Endodermal cell (in vitro differentiated cells): ENCODE results near the gene IFI16. TPM values are rescaled to one million over a fixed set of nuclear protein-coding genes. Genes with fewer than 3 reads are reported as not detected.
"Not testable (repeated sequence)": the region's sequence is repeated elsewhere in the genome, so short reads cannot be mapped to it uniquely, and the experiment has no call there.

Experiments
- DNase-seq: peaks from one replicate; pipeline ENCODE4 v3.0.0-alpha.2; 2017
- H3K27ac ChIP-seq: 2 replicates; pipeline ENCODE4 v1.5.1; 2013; ENCODE audit warnings: mild to moderate bottlenecking, low read depth, low read length, moderate library complexity
- H3K27me3 ChIP-seq: 2 replicates; pipeline ENCODE4 v1.6.1; 2013; ENCODE audit warnings: mild to moderate bottlenecking, low read length, moderate library complexity; ENCODE audit not compliant: insufficient read depth, control insufficient read depth, poor library complexity, severe bottlenecking
- H3K36me3 ChIP-seq: 2 replicates; pipeline ENCODE4 v1.7.0; 2013; ENCODE audit warnings: mild to moderate bottlenecking, low read length, moderate library complexity; ENCODE audit not compliant: control insufficient read depth, insufficient read depth
- H3K4me1 ChIP-seq: one replicate; pipeline ENCODE4 v1.7.0; 2013; ENCODE audit warnings: low read length; ENCODE audit not compliant: control insufficient read depth, insufficient read depth
- H3K4me3 ChIP-seq: 2 replicates; pipeline ENCODE4 v1.5.1; 2013; ENCODE audit warnings: mild to moderate bottlenecking, low read length, moderate library complexity
- H3K9ac ChIP-seq: 2 replicates; pipeline ENCODE4 v1.6.1; 2013; ENCODE audit warnings: mild to moderate bottlenecking, low read length, moderate library complexity; ENCODE audit not compliant: poor library complexity, severe bottlenecking; ENCODE audit errors: extremely low read depth
- H3K9me3 ChIP-seq: 2 replicates; pipeline ENCODE4 v1.6.1; 2013; ENCODE audit warnings: mild to moderate bottlenecking, low read length, moderate library complexity; ENCODE audit not compliant: control insufficient read depth
- H3K27ac Mint-ChIP-seq: 2 replicates; pipeline ENCODE4 v1.8.0; 2020; ENCODE audit warnings: mixed read lengths
- H3K27me3 Mint-ChIP-seq: 2 replicates; pipeline ENCODE4 v1.8.0; 2021; ENCODE audit warnings: mild to moderate bottlenecking, mixed read lengths; ENCODE audit not compliant: insufficient read depth
- H3K36me3 Mint-ChIP-seq: 2 replicates; pipeline ENCODE4 v1.8.0; 2020; ENCODE audit warnings: low read depth, mixed read lengths
- H3K4me1 Mint-ChIP-seq: 2 replicates; pipeline ENCODE4 v1.8.0; 2020; ENCODE audit warnings: mixed read lengths
- H3K4me3 Mint-ChIP-seq: 2 replicates; pipeline ENCODE4 v1.8.0; 2020; ENCODE audit warnings: mild to moderate bottlenecking, moderate library complexity, mixed read lengths
- H3K9me3 Mint-ChIP-seq: 2 replicates; pipeline ENCODE4 v1.8.0; 2020; ENCODE audit warnings: mild to moderate bottlenecking, mixed read lengths
- CTCF ChIP-seq: fragments of 200-600 bp; sonication (generic); conservative IDR thresholded peaks from 2 replicates; pipeline ENCODE4 v1.5.0; 2021; ENCODE audit warnings: antibody characterized with exemption, mild to moderate bottlenecking
- WGBS, 2 experiments: methylation state at CpG; one replicate each; pipeline versions ENCODE4 v1.1.5 to v1.1.7; 2013; ENCODE audit warnings: missing lambda C conversion rate in 2 of 2, mixed read lengths in 1 of 2; ENCODE audit not compliant: insufficient coverage in 1 of 2, insufficient read length in 1 of 2; 5-methylcytosine and 5-hydroxymethylcytosine counted together
- total RNA-seq, 2 donors: library from RNA; stranded (reverse); fragmentation: NEBNext Ultra II Directional in 1 of 2; extraction: Animal tissue kit (Norgen Biotek cat#: 25700) in 1 of 2; gene quantifications; 2 replicates in 1 of 2; 3 replicates in 1 of 2; pipeline ENCODE4 v1.2.1, GENCODE V29; 2021

Gene IFI16
- total RNA-seq, 2 donors from 2014 or later = 10.4 to 11.9 TPM

GRCh38 chr1:159010391-159010790 lies 684 bp downstream of the IFI16 start:
- no peak overlapping the region for H3K4me3 Mint-ChIP-seq
- Histone ChIP-seq H3K36me3 (no peaks in the 10 kb centered on the region), H3K4me1 (peaks cover 10% of the 10 kb centered on the region), H3K27me3 (no peaks in the 10 kb centered on the region), H3K27ac (no peak overlapping the region), H3K9me3 (no peaks in the 10 kb centered on the region), H3K9ac (no peak overlapping the region), H3K4me3 (no peak overlapping the region)
- H3K4me1 Mint-ChIP-seq = peaks cover 40% of the 10 kb centered on the region
- H3K36me3 Mint-ChIP-seq = peaks cover 5% of the 10 kb centered on the region
- WGBS, 2 experiments = 94 to 96% methylated on average over 4 to 5 of the region's 5 CpGs
- no peak overlapping the region for H3K27ac Mint-ChIP-seq
- no peaks in the 10 kb centered on the region for H3K9me3 Mint-ChIP-seq
- no peak for DNase-seq
- no peaks in the 10 kb centered on the region for H3K27me3 Mint-ChIP-seq
- TF ChIP-seq CTCF = no peak

GRCh38 chr1:159011001-159011400 lies 1.3 kb downstream of the IFI16 start:
- H3K4me3 ChIP-seq, H3K4me1 ChIP-seq, H3K27me3 Mint-ChIP-seq, DNase-seq, H3K4me3 Mint-ChIP-seq, H3K36me3 ChIP-seq, H3K9me3 Mint-ChIP-seq, H3K36me3 Mint-ChIP-seq, H3K9me3 ChIP-seq, H3K9ac ChIP-seq, H3K27ac ChIP-seq, H3K27me3 ChIP-seq, H3K27ac Mint-ChIP-seq: not testable (repeated sequence)
- H3K4me1 Mint-ChIP-seq = peaks cover 34% of the 10 kb centered on the region
- 95 to 100% methylated on average over 7 to 8 of the region's 9 CpGs for WGBS, 2 experiments

- no peak overlapping the region for H3K27ac Mint-ChIP-seq
- Histone ChIP-seq H3K9ac (no peak overlapping the region), H3K4me3 (no peak overlapping the region), H3K9me3 (no peaks in the 10 kb centered on the region), H3K27me3 (no peaks in the 10 kb centered on the region), H3K36me3 (no peaks in the 10 kb centered on the region), H3K4me1 (peaks cover 9% of the 10 kb centered on the region), H3K27ac (no peak overlapping the region)
- no peaks in the 10 kb centered on the region for H3K27me3 Mint-ChIP-seq
- peaks cover 28% of the 10 kb centered on the region for H3K4me1 Mint-ChIP-seq
- peaks cover 7% of the 10 kb centered on the region for H3K36me3 Mint-ChIP-seq
- DNase-seq = no peak
- TF ChIP-seq CTCF = no peak
- H3K9me3 Mint-ChIP-seq = no peaks in the 10 kb centered on the region
- no peak overlapping the region for H3K4me3 Mint-ChIP-seq
Observed at GRCh38 chr1:159011751-159012150, 2.0 kb downstream of the IFI16 start.

- Mint-ChIP-seq H3K27me3 (no peaks in the 10 kb centered on the region), H3K4me1 (peaks cover 21% of the 10 kb centered on the region), H3K27ac (no peak overlapping the region), H3K9me3 (no peaks in the 10 kb centered on the region), H3K36me3 (peaks cover 7% of the 10 kb centered on the region), H3K4me3 (no peak overlapping the region)
- Histone ChIP-seq H3K4me1 (peaks cover 3% of the 10 kb centered on the region), H3K27me3 (no peaks in the 10 kb centered on the region), H3K9ac (no peak overlapping the region), H3K4me3 (no peak overlapping the region), H3K36me3 (no peaks in the 10 kb centered on the region), H3K27ac (no peak overlapping the region), H3K9me3 (no peaks in the 10 kb centered on the region)
- no peak for DNase-seq
- WGBS, 2 experiments = 90 to 100% methylated on average over 1 to 6 of the region's 6 CpGs
- TF ChIP-seq CTCF = no peak
Observed at GRCh38 chr1:159012495-159012894, 2.8 kb downstream of the IFI16 start.
